Nephron (organoid): ENCODE measurements around the gene CKAP5.
"Not testable (repeated sequence)": the region's sequence is repeated elsewhere in the genome, so short reads cannot be mapped to it uniquely, and the experiment has no call there.

Source experiments
- H3K27ac Mint-ChIP-seq, 3 experiments: 2 replicates each; pipeline ENCODE4 v1.8.0; 2020; ENCODE audit warnings: mixed read lengths in 3 of 3, mild to moderate bottlenecking in 2 of 3, moderate library complexity in 1 of 3
- H3K27me3 Mint-ChIP-seq: 2 replicates; pipeline ENCODE4 v1.8.0; 2021; ENCODE audit warnings: low read depth, mild to moderate bottlenecking, moderate library complexity, mixed read lengths
- H3K36me3 Mint-ChIP-seq: 2 replicates; pipeline ENCODE4 v1.8.0; 2020; ENCODE audit warnings: low read depth, mixed read lengths
- H3K4me1 Mint-ChIP-seq: 2 replicates; pipeline ENCODE4 v1.8.0; 2020; ENCODE audit warnings: mixed read lengths
- H3K4me3 Mint-ChIP-seq, 3 experiments: 2 replicates each; pipeline ENCODE4 v1.8.0; 2020; ENCODE audit warnings: mild to moderate bottlenecking in 3 of 3, mixed read lengths in 3 of 3, moderate library complexity in 2 of 3
- H3K9me3 Mint-ChIP-seq: 2 replicates; pipeline ENCODE4 v1.8.0; 2020; ENCODE audit warnings: mixed read lengths
- TF ChIP-seq, protein P1 (sequence below), 3 experiments: fragments of 200-600 bp; sonication (generic); IDR thresholded peaks; one replicate each; pipeline ENCODE4 v1.5.0; 2021; ENCODE audit warnings: antibody characterized with exemption in 3 of 3; ENCODE audit not compliant: unreplicated experiment in 3 of 3

Gene CKAP5

DNA sequence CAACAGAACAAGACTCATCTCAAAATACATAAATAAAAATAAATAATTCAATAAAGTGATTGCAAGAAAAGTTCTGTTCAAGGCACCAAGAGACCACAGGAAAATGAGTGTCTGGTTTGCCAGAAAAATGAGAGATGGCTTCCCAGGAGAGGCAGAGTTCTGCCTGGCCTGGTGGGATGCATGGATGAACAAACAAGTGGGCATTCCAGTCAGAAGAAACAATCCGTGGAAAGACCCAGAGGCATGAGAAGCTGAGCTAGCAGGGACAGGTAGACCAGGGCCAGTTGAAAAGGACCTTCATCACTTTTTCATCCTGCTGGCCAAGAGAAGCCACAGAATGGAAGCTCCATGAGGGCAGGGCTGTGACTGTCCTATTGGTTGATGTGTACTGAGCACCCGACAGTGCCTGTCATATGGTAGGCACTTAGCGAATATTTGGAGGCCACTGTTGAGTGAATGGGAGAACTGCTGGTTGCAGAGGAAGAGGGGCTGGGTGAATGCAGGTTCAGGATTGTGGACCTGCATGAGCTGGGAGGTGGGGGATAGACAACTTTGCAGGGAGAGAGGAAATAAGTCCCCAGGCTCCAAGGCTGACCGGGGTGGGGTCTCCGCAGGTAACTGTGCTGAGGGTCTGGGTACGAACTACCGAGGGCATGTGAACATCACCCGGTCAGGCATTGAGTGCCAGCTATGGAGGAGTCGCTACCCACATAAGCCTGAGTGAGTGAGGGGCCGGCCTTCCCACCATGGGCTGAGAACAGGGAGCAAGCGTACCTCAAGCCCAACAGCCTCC, 123.3 kb downstream of the CKAP5 start:
- H3K9me3 Mint-ChIP-seq = no peaks in the 10 kb centered on the region
- no peak overlapping the region for H3K4me3 Mint-ChIP-seq
- H3K4me1 Mint-ChIP-seq = no peaks in the 10 kb centered on the region
- peaks cover 6% of the 10 kb centered on the region for H3K27me3 Mint-ChIP-seq
- TF ChIP-seq, protein P1, sequence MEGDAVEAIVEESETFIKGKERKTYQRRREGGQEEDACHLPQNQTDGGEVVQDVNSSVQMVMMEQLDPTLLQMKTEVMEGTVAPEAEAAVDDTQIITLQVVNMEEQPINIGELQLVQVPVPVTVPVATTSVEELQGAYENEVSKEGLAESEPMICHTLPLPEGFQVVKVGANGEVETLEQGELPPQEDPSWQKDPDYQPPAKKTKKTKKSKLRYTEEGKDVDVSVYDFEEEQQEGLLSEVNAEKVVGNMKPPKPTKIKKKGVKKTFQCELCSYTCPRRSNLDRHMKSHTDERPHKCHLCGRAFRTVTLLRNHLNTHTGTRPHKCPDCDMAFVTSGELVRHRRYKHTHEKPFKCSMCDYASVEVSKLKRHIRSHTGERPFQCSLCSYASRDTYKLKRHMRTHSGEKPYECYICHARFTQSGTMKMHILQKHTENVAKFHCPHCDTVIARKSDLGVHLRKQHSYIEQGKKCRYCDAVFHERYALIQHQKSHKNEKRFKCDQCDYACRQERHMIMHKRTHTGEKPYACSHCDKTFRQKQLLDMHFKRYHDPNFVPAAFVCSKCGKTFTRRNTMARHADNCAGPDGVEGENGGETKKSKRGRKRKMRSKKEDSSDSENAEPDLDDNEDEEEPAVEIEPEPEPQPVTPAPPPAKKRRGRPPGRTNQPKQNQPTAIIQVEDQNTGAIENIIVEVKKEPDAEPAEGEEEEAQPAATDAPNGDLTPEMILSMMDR (IDR thresholded peaks at IDR 0.05; ENCODE audit: unreplicated experiment in 3 of 3) = no peak
- H3K27ac Mint-ChIP-seq = no peak overlapping the region
- H3K36me3 Mint-ChIP-seq = no peaks in the 10 kb centered on the region

DNA sequence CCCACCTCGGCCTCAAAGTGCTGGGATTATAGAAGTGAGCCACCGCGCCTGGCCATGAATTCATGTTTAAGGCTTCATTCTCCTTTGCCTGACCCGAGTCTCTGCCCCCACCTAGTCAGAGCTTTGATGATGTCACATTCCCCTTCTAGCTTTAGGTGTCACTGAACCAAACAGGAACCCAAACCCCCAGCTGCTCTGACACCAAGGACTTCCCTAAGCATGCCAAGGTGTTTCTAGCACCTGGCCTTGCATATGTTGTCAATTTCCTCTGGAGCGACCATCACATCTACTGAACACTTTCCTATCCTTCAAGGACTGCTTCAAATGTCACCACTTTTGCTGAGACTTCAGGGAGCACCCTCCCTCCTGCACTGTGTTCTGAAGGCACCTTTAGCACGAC, 124.8 kb downstream of the CKAP5 start:
- TF ChIP-seq, protein P1 (IDR thresholded peaks at IDR 0.05; ENCODE audit: unreplicated experiment in 3 of 3) = no peak
- Mint-ChIP-seq H3K4me1 (no peaks in the 10 kb centered on the region), H3K36me3 (no peaks in the 10 kb centered on the region), H3K4me3 (no peak overlapping the region), H3K27ac (no peak overlapping the region), H3K27me3 (peaks cover 6% of the 10 kb centered on the region), H3K9me3 (no peaks in the 10 kb centered on the region)

DNA sequence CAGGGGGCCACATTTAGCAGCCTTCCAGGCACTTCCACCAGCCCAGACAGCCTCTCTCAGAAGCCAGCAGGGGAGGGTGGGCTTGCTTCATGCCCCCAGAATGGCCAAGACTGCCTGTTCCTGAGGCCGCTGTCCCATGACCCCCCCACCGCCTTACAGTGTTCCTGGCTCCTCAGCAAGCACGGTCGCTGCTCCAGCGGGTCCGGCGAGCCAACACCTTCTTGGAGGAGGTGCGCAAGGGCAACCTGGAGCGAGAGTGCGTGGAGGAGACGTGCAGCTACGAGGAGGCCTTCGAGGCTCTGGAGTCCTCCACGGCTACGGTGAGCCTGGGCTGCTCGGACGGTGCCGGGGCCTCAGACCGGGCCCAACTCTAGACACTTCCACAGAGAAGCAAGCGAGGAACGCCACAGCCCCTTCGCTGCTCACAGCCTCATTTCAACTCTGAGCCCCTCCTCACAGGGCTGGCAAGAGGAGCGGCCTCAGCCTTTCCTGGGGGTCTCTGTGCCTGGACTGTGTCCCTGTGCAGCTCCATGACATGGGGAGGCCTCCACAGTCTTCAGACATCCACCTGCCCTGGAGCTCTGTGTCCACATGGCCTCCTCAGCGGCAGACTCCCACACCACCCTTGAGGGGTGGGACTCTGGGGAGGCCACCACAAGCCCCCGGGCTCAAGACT, 126.4 kb downstream of the CKAP5 start:
- Mint-ChIP-seq H3K9me3 (no peaks in the 10 kb centered on the region), H3K4me1 (no peaks in the 10 kb centered on the region), H3K27me3 (peaks cover 6% of the 10 kb centered on the region), H3K27ac (peak overlapping the region in 1 of 3 experiments; percentile 68), H3K4me3 (no peak overlapping the region), H3K36me3 (no peaks in the 10 kb centered on the region)
- TF ChIP-seq, protein P1 (IDR thresholded peaks at IDR 0.05; ENCODE audit: unreplicated experiment in 3 of 3) = no peak

DNA sequence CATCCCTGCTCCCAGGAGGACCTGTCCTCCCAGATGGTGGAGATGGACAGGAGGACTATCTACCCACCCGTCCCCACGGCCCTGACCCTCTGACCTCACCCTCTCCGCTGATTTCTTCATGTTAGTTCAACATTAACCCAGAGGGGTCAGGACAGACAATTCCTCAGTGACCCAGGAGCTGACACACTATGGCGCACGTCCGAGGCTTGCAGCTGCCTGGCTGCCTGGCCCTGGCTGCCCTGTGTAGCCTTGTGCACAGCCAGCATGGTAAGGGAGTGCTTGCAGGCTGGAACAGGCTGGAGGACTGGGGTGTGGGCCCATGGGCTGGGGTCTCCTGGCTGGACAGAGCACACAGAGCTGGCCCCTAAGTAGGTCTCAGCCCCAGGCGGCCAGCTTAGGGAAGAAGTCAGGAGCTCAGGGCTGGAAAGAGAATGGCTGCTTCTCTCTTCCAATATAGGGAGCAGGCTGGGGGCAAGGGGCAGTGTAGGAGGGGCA, 127.0 kb downstream of the CKAP5 start, which contains the start of gene F2:
Gene F2 (plus strand): TSS at position 166 of the 495 bp plus-strand sequence. CDS start 23 bp downstream, at position 189.
- TF ChIP-seq, protein P1 (IDR thresholded peaks at IDR 0.05; ENCODE audit: unreplicated experiment in 3 of 3) = no peak

DNA sequence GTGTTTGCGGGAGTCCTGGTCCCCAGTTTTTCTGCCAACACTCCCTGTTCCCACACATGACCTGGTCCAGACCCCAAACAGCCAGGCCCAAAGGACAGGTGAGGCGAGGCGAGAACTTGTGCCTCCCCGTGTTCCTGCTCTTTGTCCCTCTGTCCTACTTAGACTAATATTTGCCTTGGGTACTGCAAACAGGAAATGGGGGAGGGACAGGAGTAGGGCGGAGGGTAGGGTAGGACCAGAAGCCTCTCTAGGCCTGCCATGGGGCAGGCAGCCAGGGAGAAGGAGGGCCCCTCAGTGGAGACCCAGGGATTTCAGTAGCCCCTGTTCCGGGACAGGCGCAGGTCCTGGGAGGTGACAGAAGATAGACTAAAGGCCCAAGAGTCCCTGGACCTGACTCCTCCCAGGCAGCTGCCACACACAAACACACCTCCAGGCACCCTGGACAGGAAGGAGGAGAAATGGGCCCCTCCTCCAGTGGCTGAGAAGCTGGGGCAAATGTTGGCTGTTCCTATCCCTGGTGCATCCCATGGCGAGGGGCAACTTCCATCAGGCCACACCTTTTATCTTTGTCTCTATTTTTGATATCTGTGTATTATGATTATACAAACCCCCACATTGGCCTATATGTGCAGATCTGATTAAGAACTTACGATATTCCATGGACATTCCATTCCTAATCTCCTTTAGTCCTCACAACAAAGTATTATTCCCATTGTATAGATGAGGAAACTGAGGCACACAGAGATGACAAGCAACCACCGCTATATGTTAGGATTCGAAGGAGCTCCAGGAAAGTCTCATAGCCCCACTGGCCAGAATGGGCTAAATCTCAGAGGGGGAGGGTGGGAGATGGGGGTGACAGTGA, 127.7 kb downstream of the CKAP5 start:
- no peaks in the 10 kb centered on the region for H3K9me3 Mint-ChIP-seq
- H3K27me3 Mint-ChIP-seq = peaks cover 6% of the 10 kb centered on the region
- no peaks in the 10 kb centered on the region for H3K36me3 Mint-ChIP-seq
- TF ChIP-seq, protein P1 (IDR thresholded peaks at IDR 0.05; ENCODE audit: unreplicated experiment in 3 of 3) = no peak
- no peak overlapping the region for H3K27ac Mint-ChIP-seq
- no peak overlapping the region for H3K4me3 Mint-ChIP-seq
- no peaks in the 10 kb centered on the region for H3K4me1 Mint-ChIP-seq

More for the DNA sequence above, 127.0 kb downstream of the CKAP5 start, which contains the start of gene F2:
- no peaks in the 10 kb centered on the region for H3K36me3 Mint-ChIP-seq
- H3K4me1 Mint-ChIP-seq = no peaks in the 10 kb centered on the region
- peaks cover 6% of the 10 kb centered on the region for H3K27me3 Mint-ChIP-seq
- H3K27ac Mint-ChIP-seq = peak within 1 kb of the TSS in 1 of 3 experiments; percentile 68
- no peaks in the 10 kb centered on the region for H3K9me3 Mint-ChIP-seq
- no peak within 1 kb of the TSS for H3K4me3 Mint-ChIP-seq

DNA sequence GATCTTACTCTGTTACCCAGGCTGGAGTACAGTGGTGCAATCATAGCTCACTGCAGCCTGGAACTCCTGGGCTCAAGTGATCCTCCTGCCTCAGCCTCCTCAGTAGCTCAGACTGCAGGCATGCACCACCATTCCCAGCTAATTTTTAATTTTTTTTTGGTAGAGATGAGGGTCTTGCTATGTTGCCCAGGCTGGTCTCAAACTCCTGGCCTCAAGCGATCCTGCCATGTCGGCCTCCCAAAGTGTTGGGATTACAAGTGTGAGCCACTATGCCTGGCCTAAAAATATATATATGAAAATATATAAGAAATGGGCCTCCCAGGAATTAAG, 128.3 kb downstream of the CKAP5 start:
- not testable (repeated sequence) for H3K27me3 Mint-ChIP-seq, H3K27ac Mint-ChIP-seq, H3K4me1 Mint-ChIP-seq, H3K9me3 Mint-ChIP-seq, H3K36me3 Mint-ChIP-seq, H3K4me3 Mint-ChIP-seq
